H54 (cell line): ENCODE measurements around the gene SLC48A1.
A peak's percentile ranks its signal among the peaks of the same experiment; 100 is the strongest.
"Not testable (repeated sequence)": the region's sequence is repeated elsewhere in the genome, so short reads cannot be mapped to it uniquely, and the experiment has no call there.

Experiments used
- DNase-seq: peaks from one replicate; pipeline ENCODE4 v3.0.0; 2011; ENCODE audit warnings: low spot score, mixed read lengths; ENCODE audit not compliant: insufficient read length
- FAIRE-seq: peaks from 3 replicates; lab custom pipeline; 2011; peaks lifted over from hg19 to GRCh38; lab: Jason Lieb, UNC
- POLR2A ChIP-seq: IDR thresholded peaks from 2 replicates; pipeline ENCODE4 v1.6.1; 2011; ENCODE audit warnings: low read depth, mild to moderate bottlenecking, low read length

SLC48A1 gene

DNA sequence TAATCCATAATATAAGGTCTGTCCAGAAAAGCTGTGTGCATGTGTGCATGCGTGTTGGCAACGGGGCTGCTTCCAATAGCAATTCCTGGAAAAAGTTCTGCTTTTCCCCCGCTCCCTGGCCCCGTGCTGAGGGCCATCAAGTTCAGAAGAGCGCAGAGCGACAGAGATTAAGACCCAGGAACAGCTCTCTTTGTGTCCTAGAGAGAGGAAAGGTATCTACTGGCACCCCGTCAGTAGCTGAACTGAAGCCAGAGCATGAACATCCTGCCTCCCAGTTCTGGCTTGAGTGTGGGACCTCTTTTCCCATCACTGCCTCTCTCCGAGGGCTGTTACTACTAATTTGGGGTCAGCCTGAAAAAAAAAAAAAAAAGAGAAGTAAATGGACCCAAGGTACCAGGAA lies 31.1 kb downstream of the SLC48A1 start:
- FAIRE-seq (no peak), DNase-seq (no peak)
- TF ChIP-seq POLR2A, result no peak

DNA sequence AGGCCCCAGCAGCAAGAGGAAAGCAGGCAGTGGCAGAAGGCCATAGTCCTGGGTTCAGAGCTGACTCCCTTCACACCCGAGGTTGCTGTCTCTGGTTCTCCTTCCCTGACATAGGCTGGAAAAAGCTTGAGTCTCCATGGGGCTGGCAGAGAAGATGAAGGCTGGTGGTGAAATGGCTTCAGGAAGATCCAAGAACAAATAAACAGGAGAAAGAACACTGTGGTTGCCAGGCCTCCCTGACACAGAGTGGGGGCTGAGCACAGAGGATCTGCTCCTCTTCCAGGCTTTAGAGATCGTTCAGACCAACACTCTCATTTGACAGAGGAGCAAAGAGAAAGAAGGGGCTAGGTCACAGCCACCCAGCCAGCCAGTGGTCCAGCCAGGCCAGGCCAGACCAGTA lies 32.4 kb downstream of the SLC48A1 start:
- no peak for DNase-seq
- no peak for FAIRE-seq
- TF ChIP-seq POLR2A, result no peak

DNA sequence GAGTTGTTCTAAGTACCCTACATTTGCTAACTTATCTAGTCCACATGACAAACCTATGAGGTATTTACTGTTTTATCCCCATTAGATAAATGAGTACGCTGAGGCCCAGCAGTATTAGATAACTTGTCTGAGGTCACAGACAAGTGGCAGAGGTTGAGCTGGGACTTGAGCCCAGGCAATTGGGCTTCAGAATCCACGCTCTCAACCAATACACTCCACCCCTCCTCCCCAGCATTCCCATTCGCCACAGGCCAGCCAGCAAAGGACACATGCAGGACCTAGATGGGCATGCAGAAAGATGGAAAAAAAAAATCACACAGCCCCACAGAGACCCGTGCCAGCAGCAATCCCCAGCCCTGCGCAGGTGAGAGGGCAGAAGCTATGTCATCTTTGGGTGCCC lies 34.3 kb downstream of the SLC48A1 start:
- DNase-seq (no peak), FAIRE-seq (no peak)

DNA sequence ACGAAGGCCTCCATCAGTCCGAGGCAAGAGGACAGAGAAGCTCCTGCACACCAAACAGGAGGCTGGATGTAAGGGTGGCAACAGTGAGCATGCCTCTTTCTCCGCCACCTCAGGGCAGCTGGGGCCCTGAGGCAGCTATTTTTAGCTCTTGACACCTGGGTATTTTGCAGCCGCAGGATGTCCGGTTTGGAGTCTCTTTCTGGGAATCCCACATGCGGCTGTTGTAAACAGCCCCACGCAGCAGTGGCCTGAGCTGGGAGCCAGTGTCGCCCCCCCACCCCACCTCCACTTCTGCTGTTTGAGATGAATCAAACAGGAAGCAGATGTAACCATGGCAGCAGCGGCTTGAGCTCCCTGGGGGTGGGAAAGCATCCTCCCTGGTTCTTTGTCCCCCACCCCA lies 35.0 kb downstream of the SLC48A1 start:
- no peak for DNase-seq
- TF ChIP-seq POLR2A, result no peak
- FAIRE-seq, result no peak

More for the DNA sequence above, 34.3 kb downstream of the SLC48A1 start:
- TF ChIP-seq POLR2A, result no peak

DNA sequence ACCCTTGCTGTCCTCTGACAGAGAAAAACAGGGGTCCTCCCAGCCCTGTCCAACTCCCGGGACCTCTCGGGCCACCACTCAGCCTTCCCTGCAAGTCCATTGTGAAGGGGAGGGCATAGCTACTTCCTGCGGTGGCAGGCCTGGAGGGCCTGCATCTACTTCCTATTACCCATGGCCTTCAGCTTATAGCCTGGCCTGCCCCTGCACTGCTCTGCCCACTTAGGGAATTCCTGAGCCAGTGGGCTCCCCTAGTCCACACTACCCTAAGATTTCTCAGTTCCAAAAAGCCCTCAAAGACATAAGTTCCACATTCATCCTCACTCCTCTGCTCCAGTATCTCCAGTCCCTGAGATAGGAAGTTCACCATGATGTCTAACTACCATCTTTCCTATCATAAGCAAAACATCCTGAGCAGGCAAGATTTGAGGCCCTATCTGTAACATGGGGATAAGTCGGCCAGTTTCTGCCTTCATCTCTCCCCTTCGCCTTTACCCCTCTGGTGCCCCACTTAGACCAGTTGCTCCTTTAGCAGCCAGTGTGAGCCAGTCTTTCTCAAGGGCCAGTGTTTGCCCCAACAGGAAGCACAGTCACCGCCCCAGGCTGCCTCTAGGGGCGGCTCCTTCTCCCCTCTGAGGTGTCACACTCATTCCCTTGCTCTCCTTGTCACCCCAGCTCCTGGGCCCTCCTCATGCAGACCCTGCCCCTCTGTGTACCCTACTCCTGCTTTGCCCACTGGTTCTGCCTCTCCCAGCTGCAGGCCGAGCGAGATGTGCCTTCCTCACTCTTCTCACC lies 35.7 kb downstream of the SLC48A1 start:
- FAIRE-seq (no peak), DNase-seq (peak; percentile 75)
- no peak for TF ChIP-seq POLR2A

DNA sequence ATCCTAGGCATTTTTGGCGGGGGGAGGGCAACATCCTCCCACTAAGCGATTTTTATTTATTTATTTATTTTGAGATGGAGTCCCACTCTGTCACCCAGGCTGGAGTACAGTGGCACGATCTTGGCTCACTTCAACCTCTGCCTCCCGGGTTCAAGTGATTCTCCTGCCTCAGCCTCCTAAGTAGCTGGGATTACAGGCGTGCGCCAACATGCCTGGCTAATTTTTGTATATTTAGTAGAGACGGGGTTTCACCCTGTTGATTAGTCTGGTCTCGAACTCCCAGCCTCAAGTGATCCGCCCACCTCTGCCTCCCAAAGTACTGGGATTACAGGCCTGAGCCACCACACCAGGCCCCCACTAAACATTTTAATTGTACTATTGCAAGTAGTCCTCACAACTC lies 36.5 kb downstream of the SLC48A1 start:
- FAIRE-seq, DNase-seq: not testable (repeated sequence)

DNA sequence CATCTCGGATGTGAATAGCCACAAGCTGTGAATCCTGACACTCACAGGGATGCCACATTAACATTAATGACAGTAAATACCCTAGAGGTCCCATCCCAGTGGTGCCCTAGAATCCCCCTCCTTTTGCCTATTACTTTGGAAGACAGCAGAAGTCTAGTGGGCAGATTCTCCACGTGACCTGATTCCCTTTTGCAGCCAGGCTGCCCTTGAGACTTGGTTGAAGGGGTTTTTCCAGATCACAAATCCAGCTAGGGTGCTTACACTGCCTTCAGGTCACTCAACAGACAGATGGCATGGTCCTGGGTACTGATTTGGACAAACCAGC lies 38.0 kb downstream of the SLC48A1 start:
- FAIRE-seq (no peak), DNase-seq (no peak)
- no peak for TF ChIP-seq POLR2A

DNA sequence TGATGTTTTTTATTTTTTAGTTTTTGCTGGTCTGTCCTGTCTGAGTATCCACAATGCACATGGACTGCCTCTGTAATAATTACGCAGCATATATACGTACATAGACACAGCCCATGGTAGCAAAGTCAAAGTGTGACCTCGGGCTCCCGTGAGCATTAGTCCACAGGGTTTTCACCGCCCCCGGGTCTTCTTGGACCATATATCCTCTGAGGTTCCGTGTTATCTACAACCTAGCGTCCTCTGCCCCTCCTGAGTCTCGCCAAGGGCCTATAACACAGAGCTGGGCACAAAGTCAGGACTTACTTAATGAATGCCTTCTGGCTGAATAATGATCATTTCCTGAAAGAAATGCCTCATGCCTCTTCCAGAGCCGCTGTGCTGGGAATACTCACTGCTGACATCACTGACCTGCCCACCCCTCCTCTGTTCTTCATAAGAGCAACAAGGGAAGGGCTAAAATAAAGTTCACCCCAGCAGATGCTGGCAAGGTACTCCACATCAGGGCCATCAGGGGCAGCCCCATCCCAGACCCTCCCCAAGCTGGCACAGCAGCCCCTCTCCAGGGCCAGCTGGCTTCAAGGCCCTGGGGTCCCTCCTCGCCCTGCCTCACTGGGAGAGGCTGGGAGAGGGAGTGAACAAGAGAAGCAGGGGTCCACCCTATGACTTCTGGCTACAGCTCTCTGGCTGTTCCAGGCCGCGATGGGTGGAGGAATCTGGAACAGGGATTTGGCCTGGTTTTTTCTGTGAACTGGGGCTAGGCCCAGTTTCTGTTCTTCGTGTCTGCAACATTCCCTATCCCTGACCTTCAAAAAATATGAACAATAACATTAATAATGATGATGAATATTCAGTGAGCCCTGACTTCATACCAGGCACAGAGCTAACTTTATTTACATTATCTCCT lies 38.8 kb downstream of the SLC48A1 start:
- no peak for TF ChIP-seq POLR2A
- FAIRE-seq (no peak), DNase-seq (peak; percentile 41)

DNA sequence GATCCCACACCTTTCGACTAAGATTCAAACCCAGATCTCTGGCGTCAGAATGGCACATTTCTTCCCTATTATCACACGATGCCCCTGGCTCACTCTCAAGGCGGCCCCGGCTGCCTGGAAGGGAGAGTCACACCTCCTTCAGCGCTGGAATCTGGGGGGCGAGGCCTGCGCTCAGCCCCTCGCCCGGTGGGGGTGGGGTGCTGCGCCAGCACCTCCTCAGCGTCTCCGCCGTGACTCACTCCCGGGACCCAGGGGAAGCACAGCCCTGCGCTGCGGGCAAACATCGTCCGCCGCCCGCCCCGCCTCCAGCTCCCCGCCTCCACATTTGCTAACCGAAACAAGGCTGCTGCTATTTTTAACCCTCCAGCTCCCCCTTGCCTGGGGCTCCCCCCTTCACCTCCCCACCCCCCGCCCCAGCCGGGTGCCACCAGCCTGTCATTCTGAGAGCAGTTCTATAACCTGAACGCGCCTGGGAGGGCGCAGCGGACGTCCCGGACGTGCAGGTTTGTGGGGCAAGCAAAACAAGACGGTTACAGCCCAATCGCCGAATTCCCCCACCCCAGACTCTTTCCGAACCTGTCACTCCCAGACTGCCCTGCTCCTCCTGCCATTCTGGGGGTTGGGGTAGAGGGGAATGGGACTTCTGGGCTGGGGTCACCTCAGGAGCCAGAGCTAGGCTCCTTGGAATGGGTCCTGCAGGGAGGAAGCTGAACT lies 39.9 kb downstream of the SLC48A1 start:
- no peak for FAIRE-seq
- DNase-seq, result peak; percentile 90
- TF ChIP-seq POLR2A, result no peak

DNA sequence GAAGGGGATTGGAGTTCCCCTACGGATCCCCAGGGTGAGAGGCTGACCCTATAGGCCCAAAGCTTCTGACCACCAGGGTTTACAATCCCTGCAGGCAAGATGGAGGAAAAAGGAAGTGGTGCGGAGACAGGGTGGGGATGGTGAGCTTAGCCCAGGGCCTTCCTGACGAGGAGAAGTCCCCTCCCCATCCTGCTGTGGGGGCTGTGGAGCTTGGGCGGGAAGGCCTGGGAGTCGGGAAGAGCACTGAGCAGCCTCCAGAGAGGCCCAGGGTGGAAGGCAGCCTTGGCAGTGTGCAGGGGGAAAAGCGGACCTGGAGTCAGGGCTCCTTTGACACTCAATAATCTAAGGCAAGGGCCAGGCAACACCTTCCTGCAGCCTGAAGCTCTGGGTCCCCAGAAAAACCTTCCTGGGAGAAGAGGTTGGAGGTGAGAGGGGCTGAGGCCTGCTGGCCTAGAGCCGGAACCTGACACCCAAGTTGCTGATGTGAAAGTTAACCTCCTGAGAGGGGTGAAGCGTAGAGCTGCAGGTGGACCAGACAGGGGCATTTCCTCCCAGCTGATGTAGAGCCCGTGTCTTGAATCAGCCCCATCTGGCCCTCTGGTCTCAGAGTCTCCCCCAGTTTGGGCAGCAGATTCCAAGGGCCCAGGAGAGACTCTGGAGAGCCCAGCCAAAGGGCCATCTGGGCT lies 40.6 kb downstream of the SLC48A1 start:
- TF ChIP-seq POLR2A, result no peak
- peak; percentile 47 for DNase-seq
- no peak for FAIRE-seq

DNA sequence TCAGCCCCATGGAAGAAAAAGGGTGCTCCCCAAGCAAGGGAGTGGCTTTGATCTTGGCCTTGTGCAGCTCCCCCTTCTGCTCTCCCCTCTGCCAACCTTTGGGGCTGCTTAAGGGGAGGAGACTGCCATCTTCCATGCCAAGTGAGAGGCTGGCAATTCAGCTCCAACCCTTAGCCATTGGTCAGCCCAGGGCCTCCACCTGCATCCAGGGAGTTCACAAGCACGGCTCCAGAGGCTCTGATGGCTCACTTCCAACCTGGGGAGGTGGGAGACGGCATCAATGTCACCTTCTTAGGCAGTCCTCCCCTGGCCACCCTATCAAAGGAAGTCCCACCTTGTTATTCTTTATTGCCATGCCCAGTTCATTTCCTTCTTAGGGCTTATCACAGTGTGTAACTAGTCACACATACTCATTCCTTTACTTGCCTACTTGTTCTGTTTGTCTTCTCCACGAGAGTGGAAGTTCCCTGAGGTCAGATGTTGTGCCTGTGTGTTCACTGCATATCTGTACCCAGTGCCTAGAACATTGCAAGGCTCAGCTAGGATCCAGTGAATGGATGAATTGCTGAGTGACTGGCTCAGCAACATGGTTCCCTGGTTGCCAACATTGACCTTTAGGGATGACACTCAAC lies 41.6 kb downstream of the SLC48A1 start:
- FAIRE-seq (no peak), DNase-seq (no peak)
- no peak for TF ChIP-seq POLR2A

DNA sequence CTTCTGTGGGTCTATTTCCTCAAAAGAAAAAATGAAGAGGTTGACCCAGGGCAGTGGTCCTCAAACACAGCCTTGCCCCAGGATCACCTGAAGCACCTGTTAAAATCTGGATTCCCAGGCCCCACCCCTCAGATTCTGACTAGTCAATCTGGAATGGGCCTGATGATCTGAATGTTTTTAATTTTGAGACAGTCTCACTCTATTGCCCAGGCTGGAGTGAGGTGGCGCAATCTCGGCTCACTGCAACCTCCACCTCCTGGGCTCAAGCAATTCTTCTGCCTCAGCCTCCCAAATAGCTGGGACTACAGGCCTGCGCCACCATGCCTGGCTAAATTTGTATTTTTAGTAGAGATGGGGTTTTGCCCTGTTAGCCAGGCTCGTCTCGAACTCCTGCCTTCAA lies 42.4 kb downstream of the SLC48A1 start:
- not testable (repeated sequence) for DNase-seq, FAIRE-seq
